HFF-Myc (cell line): Measurements from ENCODE around the gene GAK.

Experiments
- DNase-seq: peaks from one replicate; pipeline ENCODE4 v3.0.0-alpha.2; 2011; ENCODE audit warnings: low read depth; ENCODE audit errors: extremely low read depth
- H3K4me3 ChIP-seq: replicated peaks from 2 replicates; pipeline ENCODE4 v1.5.1; 2011; ENCODE audit warnings: low read depth, mild to moderate bottlenecking, control low read depth, low read length
- CTCF ChIP-seq: IDR thresholded peaks from 2 replicates; pipeline ENCODE4 v1.5.1; 2012; ENCODE audit warnings: mild to moderate bottlenecking, low read depth, low read length, control low read depth; ENCODE audit errors: missing control alignments

The GAK gene

GRCh38 chr4:898869-899555 is 33.1 kb downstream of the GAK start:
- TF ChIP-seq CTCF: no peak
- no peak overlapping the region for H3K4me3 ChIP-seq
- DNase-seq: no peak

- no peak for DNase-seq
- H3K4me3 ChIP-seq: no peak overlapping the region
- no peak for TF ChIP-seq CTCF
These were observed 34.0 kb downstream of the GAK start for GRCh38 chr4:898123-898522.

- DNase-seq: no peak
- no peak overlapping the region for H3K4me3 ChIP-seq
- no peak for TF ChIP-seq CTCF
These were observed 35.5 kb downstream of the GAK start for GRCh38 chr4:896630-897029.

- TF ChIP-seq CTCF: no peak
- H3K4me3 ChIP-seq: no peak overlapping the region
- DNase-seq: no peak
These were observed 35.9 kb downstream of the GAK start for GRCh38 chr4:896216-896615.

- no peak for DNase-seq
- no peak for TF ChIP-seq CTCF
- H3K4me3 ChIP-seq: no peak overlapping the region
These were observed 36.5 kb downstream of the GAK start for GRCh38 chr4:895596-895995.

- no peak for DNase-seq
- H3K4me3 ChIP-seq: no peak overlapping the region
- TF ChIP-seq CTCF: no peak
These were observed 38.0 kb downstream of the GAK start for GRCh38 chr4:893995-894705.
